H9 (cell line): ENCODE results near the gene BET1L. TPM values are rescaled to one million over a fixed set of nuclear protein-coding genes. Genes with fewer than 3 reads are reported as not detected.
A peak's percentile ranks its signal among the peaks of the same experiment; 100 is the strongest.

ENCODE experiments used
- DNase-seq: peaks from one replicate; pipeline ENCODE4 v3.0.0-alpha.2; 2017
- H2AFZ ChIP-seq: one replicate; pipeline ENCODE4 v1.6.1; 2013; ENCODE audit warnings: mild to moderate bottlenecking, low read length, control low read depth, moderate library complexity
- H2AK5ac ChIP-seq: 2 replicates; pipeline ENCODE4 v1.6.1; 2013; ENCODE audit warnings: low read length, control low read depth, mixed read lengths; ENCODE audit not compliant: insufficient read length
- H2BK120ac ChIP-seq: one replicate; pipeline ENCODE4 v1.6.1; 2013; ENCODE audit warnings: low read depth, mild to moderate bottlenecking, low read length, control low read depth, inconsistent platforms; ENCODE audit not compliant: poor library complexity, severe bottlenecking
- H2BK12ac ChIP-seq: 2 replicates; pipeline ENCODE4 v1.6.1; 2013; ENCODE audit warnings: low read length, control low read depth, mixed read lengths, low read depth; ENCODE audit not compliant: insufficient read length
- H2BK15ac ChIP-seq: 2 replicates; pipeline ENCODE4 v1.6.1; 2013; ENCODE audit warnings: low read depth, low read length, control low read depth
- H2BK20ac ChIP-seq: one replicate; pipeline ENCODE4 v1.6.1; 2013; ENCODE audit warnings: low read depth, mild to moderate bottlenecking, low read length, control low read depth, inconsistent platforms; ENCODE audit not compliant: poor library complexity, severe bottlenecking
- H2BK5ac ChIP-seq: 2 replicates; pipeline ENCODE4 v1.6.1; 2013; ENCODE audit warnings: low read length, control low read depth, mixed read lengths; ENCODE audit not compliant: insufficient read length
- H3K14ac ChIP-seq: 2 replicates; pipeline ENCODE4 v1.6.1; 2013; ENCODE audit warnings: low read length, control low read depth; ENCODE audit not compliant: insufficient read depth
- H3K18ac ChIP-seq: 2 replicates; pipeline ENCODE4 v1.6.1; 2013; ENCODE audit warnings: low read depth, mild to moderate bottlenecking, mixed read lengths, low read length, control low read depth; ENCODE audit not compliant: insufficient read length
- H3K23ac ChIP-seq: 2 replicates; pipeline ENCODE4 v1.6.1; 2013; ENCODE audit warnings: low read length, control low read depth, mixed read lengths, low read depth; ENCODE audit not compliant: insufficient read length
- H3K23me2 ChIP-seq: 2 replicates; pipeline ENCODE4 v1.6.1; 2013; ENCODE audit warnings: low read depth, mild to moderate bottlenecking, mixed read lengths, low read length, control low read depth; ENCODE audit not compliant: insufficient read length, poor library complexity, severe bottlenecking
- H3K27ac ChIP-seq: 2 replicates; pipeline ENCODE4 v1.5.1; 2013; ENCODE audit warnings: low read length, control low read depth, mixed read lengths, low read depth; ENCODE audit not compliant: insufficient read length
- H3K27me3 ChIP-seq: 2 replicates; pipeline ENCODE4 v1.6.1; 2013; ENCODE audit warnings: low read length, control low read depth, inconsistent platforms; ENCODE audit not compliant: insufficient read depth
- H3K4ac ChIP-seq: 2 replicates; pipeline ENCODE4 v1.6.1; 2013; ENCODE audit warnings: low read depth, mild to moderate bottlenecking, control low read depth, inconsistent platforms, low read length, moderate library complexity
- H3K4me1 ChIP-seq: 2 replicates; pipeline ENCODE4 v1.6.1; 2013; ENCODE audit warnings: low read length, control low read depth, inconsistent platforms; ENCODE audit not compliant: insufficient read depth
- H3K4me2 ChIP-seq: 2 replicates; pipeline ENCODE4 v1.6.1; 2013; ENCODE audit warnings: low read length, control low read depth, mixed read lengths; ENCODE audit not compliant: insufficient read length, insufficient read depth
- H3K56ac ChIP-seq: 2 replicates; pipeline ENCODE4 v1.6.1; 2013; ENCODE audit warnings: low read depth, mild to moderate bottlenecking, mixed read lengths, low read length, control low read depth; ENCODE audit not compliant: insufficient read length
- H3K79me1 ChIP-seq: 2 replicates; pipeline ENCODE4 v1.6.1; 2013; ENCODE audit warnings: low read depth, mild to moderate bottlenecking, moderate library complexity, low read length, control low read depth, inconsistent platforms; ENCODE audit not compliant: insufficient read depth, poor library complexity, severe bottlenecking
- H3K79me2 ChIP-seq: 2 replicates; pipeline ENCODE4 v1.6.1; 2013; ENCODE audit warnings: low read length, control low read depth, inconsistent platforms; ENCODE audit not compliant: insufficient read depth
- H3K9ac ChIP-seq: 2 replicates; pipeline ENCODE4 v1.6.1; 2013; ENCODE audit warnings: low read length, control low read depth, mixed read lengths; ENCODE audit not compliant: insufficient read length; ENCODE audit errors: extremely low read depth
- H3K9me3 ChIP-seq: one replicate; pipeline ENCODE4 v1.6.1; 2013; ENCODE audit warnings: low read depth, low read length, inconsistent platforms; ENCODE audit not compliant: control insufficient read depth
- H3T11ph ChIP-seq: one replicate; pipeline ENCODE4 v1.6.1; 2013; ENCODE audit warnings: mild to moderate bottlenecking, low read length, control low read depth, inconsistent platforms
- H4K20me1 ChIP-seq: one replicate; pipeline ENCODE4 v1.6.1; 2013; ENCODE audit not compliant: control insufficient read depth, insufficient read length, insufficient read depth
- H4K5ac ChIP-seq: 2 replicates; pipeline ENCODE4 v1.6.1; 2013; ENCODE audit warnings: low read depth, mild to moderate bottlenecking, mixed read lengths, low read length, control low read depth; ENCODE audit not compliant: insufficient read length
- H4K8ac ChIP-seq: replicated peaks from 2 replicates; pipeline ENCODE4 v1.6.1; 2013; ENCODE audit warnings: low read length, control low read depth, mixed read lengths, low read depth; ENCODE audit not compliant: insufficient read length
- H4K91ac ChIP-seq: 2 replicates; pipeline ENCODE4 v1.6.1; 2013; ENCODE audit warnings: low read depth, mild to moderate bottlenecking, moderate library complexity, mixed read lengths, low read length, control low read depth; ENCODE audit not compliant: insufficient read length
- H3K27ac Mint-ChIP-seq, 3 experiments: 2 replicates in 2 of 3; 3 replicates in 1 of 3; pipeline ENCODE4 v1.8.0; 2020 to 2021; ENCODE audit warnings: mixed read lengths in 3 of 3, mild to moderate bottlenecking in 1 of 3, moderate library complexity in 1 of 3
- H3K27me3 Mint-ChIP-seq: 2 replicates; pipeline ENCODE4 v1.8.0; 2021; ENCODE audit warnings: low read depth, mild to moderate bottlenecking, moderate library complexity, mixed read lengths
- H3K36me3 Mint-ChIP-seq, 3 experiments: 2 replicates in 2 of 3; 3 replicates in 1 of 3; pipeline ENCODE4 v1.8.0; 2020 to 2021; ENCODE audit warnings: low read depth in 3 of 3, mixed read lengths in 3 of 3; ENCODE audit not compliant: insufficient read depth in 1 of 3
- H3K4me1 Mint-ChIP-seq, 2 experiments: 2 replicates each; pipeline ENCODE4 v1.8.0; 2020; ENCODE audit warnings: mixed read lengths in 2 of 2
- H3K4me3 Mint-ChIP-seq, 2 experiments: 2 replicates in 1 of 2; 3 replicates in 1 of 2; pipeline ENCODE4 v1.8.0; 2020 to 2021; ENCODE audit warnings: mild to moderate bottlenecking in 2 of 2, mixed read lengths in 2 of 2, moderate library complexity in 1 of 2
- H3K9me3 Mint-ChIP-seq, 2 experiments: 2 replicates in 1 of 2; 3 replicates in 1 of 2; pipeline ENCODE4 v1.8.0; 2020; ENCODE audit warnings: mild to moderate bottlenecking in 2 of 2, mixed read lengths in 2 of 2, moderate library complexity in 1 of 2
- WGBS: extraction: QIAGEN DNeasy Blood & Tissue Kit; methylation state at CpG from one replicate; pipeline ENCODE4 v1.1.7; 2013; ENCODE audit warnings: missing lambda C conversion rate, low lambda C conversion rate, mixed read lengths; ENCODE audit not compliant: insufficient read length; ENCODE audit errors: extremely low coverage; 5-methylcytosine and 5-hydroxymethylcytosine counted together
- total RNA-seq: library from RNA; stranded (reverse); gene quantifications from 2 replicates; pipeline ENCODE4 v1.2.1, GENCODE V29; 2021
- TF ChIP-seq, protein P1 (sequence below): fragments of 200-600 bp; sonication (generic); conservative IDR thresholded peaks from 3 replicates; pipeline ENCODE4 v1.8.0; 2021; ENCODE audit warnings: antibody characterized with exemption, mild to moderate bottlenecking

BET1L gene
- total RNA-seq, 1 experiment from 2014 or later = 49.4 TPM

DNA sequence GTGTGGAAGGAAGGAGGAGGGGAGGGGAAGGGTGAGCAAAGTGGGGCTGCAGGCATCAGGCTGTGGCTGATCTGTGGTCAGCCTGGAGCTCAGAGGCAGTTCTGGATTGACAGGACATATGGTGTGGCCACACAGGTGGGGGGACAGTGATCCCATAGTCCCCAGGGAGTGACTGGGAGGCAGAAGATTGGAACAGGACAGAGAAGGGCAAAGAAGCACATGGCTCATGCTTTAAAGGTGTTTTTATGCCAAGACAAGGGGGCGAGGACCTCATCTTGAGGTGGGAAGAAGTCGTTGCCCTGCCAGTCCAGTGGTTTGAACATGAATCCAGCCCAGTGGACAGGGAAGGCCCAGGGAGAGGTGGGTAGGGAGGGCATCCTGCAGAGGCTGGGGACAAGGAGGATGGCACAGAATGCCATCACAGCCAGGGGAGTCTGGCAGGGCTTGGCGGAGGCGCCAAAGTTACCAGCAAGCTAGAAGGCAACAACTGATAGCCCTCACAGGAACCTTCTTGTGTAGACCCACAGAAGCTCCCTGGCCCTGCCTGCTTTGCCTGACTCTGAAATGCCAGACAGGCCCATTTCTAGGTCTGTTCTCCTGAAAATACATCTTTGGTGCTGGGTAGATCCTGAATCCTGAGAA, 3.1 kb downstream of the BET1L start:
- Histone ChIP-seq H3K79me2 (no peaks in the 10 kb centered on the region; the same call in 1 of the 2 replicates), H3K23me2 (peaks cover 18% of the 10 kb centered on the region), H3K18ac (no peak overlapping the region), H4K5ac (no peak overlapping the region), H4K91ac (no peak overlapping the region), H3T11ph (no peak overlapping the region), H2BK20ac (no peak overlapping the region), H3K9me3 (no peaks in the 10 kb centered on the region), H3K23ac (no peak overlapping the region), H3K79me1 (peaks cover 5% of the 10 kb centered on the region), H4K8ac (no peak overlapping the region), H3K9ac (no peak overlapping the region), H2BK120ac (no peak overlapping the region), H3K14ac (no peak overlapping the region), H3K27ac (no peak overlapping the region), H2BK15ac (no peak overlapping the region), H3K4me1 (no peaks in the 10 kb centered on the region; the same call in 1 of the 2 replicates), H3K56ac (no peak overlapping the region), H3K4ac (no peak overlapping the region), H2BK5ac (no peak overlapping the region), H3K4me2 (no peak overlapping the region), H2AFZ (no peak overlapping the region), H2AK5ac (no peak overlapping the region), H4K20me1 (no peaks in the 10 kb centered on the region), H3K27me3 (no peaks in the 10 kb centered on the region), H2BK12ac (no peak overlapping the region)
- peaks cover 9 to 37% (median 23%) of the 10 kb centered on the region in 3 experiments for H3K36me3 Mint-ChIP-seq
- H3K27me3 Mint-ChIP-seq = no peaks in the 10 kb centered on the region; the same call in 1 of the 2 replicates
- no CpG with 5 or more reads among the region's 4 CpGs for WGBS
- TF ChIP-seq, protein P1, sequence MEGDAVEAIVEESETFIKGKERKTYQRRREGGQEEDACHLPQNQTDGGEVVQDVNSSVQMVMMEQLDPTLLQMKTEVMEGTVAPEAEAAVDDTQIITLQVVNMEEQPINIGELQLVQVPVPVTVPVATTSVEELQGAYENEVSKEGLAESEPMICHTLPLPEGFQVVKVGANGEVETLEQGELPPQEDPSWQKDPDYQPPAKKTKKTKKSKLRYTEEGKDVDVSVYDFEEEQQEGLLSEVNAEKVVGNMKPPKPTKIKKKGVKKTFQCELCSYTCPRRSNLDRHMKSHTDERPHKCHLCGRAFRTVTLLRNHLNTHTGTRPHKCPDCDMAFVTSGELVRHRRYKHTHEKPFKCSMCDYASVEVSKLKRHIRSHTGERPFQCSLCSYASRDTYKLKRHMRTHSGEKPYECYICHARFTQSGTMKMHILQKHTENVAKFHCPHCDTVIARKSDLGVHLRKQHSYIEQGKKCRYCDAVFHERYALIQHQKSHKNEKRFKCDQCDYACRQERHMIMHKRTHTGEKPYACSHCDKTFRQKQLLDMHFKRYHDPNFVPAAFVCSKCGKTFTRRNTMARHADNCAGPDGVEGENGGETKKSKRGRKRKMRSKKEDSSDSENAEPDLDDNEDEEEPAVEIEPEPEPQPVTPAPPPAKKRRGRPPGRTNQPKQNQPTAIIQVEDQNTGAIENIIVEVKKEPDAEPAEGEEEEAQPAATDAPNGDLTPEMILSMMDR = no peak
- H3K4me1 Mint-ChIP-seq = peaks cover 5 to 12% of the 10 kb centered on the region in 2 experiments
- H3K4me3 Mint-ChIP-seq = peak overlapping the region in 1 of 2 experiments; percentile 60; a peak in 3 of 5 replicates
- no peak for DNase-seq
- no peaks in the 10 kb centered on the region; a peak in 1 of 5 replicates for H3K9me3 Mint-ChIP-seq
- H3K27ac Mint-ChIP-seq = no peak overlapping the region; a peak in 1 of 7 replicates
